ENCODE results near the gene UCK1.

UCK1 gene

DNA sequence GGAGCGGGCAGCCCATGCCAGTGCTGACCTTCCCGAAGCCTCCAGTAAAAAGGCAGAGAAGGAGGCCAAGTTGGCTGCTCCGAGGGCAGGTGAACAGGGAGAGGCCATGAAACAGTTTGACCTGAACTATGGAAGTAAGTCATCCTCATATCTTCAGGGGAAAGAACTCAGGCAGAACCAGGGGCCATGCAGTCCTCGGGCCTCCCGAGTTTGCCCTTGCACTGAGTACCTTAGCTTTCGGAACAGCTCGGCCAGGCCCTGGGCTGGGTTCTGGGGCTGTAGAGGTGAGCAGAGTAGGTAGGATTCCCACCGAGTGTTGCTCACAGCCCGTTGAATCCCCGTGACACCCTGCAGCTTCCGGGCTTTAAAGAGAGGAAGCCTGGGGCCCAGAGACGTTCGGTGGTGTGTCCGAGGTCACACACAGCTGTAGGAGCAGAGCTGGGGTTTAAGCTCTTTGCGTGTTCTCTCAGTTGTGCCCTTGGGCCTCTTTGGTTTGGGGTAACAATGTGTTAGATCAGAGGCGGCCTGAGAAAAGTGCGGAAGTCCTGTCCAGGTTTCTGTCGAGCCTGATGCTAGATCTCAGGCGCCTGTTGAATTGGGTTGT, 53.1 kb downstream of the UCK1 start:
- in situ Hi-C loops (cut with MboI; ENCODE audit: low sequenced_read_pairs): no loop called here

DNA sequence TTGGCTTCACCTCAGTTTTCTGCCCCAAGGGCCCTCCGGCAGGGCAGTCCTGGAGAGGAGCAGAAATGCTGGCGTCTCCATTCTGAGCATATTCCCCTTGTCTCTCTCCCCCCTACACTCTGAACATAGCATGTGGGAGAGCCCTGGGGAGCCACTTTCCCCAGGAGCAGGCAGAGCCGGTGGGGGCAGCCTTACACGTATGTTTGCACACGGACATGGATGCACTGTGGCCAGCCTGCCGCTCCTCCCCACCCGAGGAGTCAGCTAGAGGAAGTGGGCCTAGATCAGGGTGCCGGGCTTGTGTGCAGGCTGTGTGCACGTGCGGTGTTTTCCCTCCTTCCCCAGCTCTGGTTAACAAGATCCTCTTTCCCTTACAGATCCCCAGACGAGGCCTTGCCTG, 53.7 kb downstream of the UCK1 start:
- in situ Hi-C loops (cut with MboI; ENCODE audit: low sequenced_read_pairs): no loop called here

DNA sequence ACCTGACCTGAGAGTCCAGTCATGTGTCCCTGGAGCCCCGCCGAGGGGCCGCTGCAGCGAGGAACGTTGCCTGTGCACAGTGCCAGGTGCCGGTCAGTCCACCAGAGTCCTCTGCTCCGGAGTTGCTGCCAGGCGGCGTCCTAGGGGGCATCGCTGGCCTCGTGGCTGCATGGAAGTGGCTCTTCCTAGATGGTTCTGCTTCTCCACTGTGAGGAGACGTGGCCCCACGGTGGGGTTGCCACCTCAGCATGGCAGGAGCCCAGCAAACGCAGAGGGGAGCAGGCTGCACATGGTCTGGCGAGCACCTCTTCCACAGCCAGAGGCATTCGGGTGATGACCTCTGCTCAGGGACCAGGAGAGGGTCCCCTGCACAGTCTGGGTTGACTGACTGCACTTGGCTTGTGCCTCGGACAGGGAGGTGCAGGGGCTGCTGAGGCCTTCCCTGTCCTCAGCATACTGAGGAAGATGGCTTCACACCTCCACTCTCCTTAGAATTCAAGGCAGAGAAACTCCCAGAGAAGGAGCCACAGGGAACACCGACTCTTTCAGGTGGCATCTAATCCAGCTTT, 54.2 kb downstream of the UCK1 start:
- in situ Hi-C loops (cut with MboI; ENCODE audit: low sequenced_read_pairs): no loop called here

DNA sequence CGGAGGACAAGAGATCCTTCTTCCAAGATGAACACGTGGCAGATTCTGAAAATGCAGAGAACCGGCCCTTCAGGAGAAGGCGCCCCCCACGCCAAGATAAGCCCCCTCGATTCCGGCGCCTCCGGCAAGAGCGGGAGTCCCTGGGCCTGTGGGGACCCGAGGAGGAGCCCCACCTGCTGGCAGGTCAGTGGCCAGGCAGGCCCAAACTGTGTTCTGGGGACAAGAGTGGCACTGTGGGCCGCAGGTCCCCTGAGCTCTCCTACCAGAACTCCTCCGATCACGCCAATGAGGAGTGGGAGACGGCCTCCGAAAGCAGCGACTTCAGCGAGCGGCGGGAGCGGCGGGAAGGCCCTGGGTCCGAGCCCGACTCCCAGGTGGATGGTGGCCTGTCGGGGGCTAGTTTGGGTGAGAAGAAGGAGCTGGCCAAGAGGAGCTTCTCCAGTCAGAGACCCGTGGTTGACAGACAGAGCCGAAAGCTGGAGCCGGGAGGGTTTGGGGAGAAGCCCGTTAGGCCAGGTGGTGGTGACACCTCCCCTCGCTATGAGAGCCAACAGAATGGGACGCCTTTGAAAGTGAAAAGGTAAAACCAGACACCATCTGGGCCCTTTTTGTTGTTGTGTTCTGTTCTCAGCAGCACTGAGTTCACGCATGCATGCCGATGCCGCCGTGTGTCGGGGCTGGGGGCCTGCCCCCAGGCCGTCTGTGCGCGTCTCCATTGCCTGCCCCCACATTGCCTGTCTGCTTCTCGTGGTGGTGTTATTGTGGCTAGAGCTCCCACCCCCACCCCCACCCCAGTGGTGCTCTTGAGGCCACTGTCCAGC, 54.9 kb downstream of the UCK1 start:
- in situ Hi-C loops (cut with MboI; ENCODE audit: low sequenced_read_pairs): no loop called here

DNA sequence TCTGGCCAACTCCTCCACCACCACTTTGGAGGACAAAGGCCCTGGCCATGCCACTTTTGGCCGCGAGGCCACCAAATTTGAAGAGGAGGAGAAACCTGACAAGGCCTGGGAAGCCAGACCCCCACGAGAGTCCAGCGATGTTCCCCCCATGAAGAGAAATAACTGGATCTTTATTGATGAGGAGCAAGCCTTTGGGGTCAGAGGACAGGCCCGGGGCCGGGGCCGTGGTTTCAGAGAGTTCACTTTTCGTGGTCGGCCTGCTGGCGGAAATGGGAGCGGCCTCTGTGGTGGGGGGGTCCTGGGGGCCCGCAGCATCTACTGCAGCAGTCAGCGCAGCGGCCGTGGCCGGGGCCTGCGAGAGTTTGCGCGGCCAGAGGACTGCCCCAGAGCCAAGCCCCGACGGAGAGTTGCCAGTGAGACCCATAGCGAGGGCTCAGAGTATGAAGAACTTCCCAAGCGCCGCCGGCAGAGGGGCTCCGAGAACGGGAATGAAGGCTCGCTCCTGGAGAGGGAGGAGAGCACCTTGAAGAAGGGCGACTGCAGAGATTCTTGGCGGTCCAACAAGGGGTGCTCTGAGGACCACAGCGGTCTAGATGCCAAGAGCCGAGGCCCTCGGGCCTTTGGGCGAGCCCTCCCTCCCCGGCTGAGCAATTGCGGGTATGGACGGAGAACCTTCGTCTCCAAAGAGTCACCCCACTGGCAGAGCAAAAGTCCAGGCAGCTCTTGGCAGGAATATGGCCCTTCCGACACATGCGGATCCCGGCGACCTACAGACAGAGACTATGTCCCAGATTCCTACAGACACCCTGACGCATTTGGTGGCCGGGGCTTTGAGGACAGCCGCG, 55.7 kb downstream of the UCK1 start:
- in situ Hi-C loops (cut with MboI; ENCODE audit: low sequenced_read_pairs): no loop called here

DNA sequence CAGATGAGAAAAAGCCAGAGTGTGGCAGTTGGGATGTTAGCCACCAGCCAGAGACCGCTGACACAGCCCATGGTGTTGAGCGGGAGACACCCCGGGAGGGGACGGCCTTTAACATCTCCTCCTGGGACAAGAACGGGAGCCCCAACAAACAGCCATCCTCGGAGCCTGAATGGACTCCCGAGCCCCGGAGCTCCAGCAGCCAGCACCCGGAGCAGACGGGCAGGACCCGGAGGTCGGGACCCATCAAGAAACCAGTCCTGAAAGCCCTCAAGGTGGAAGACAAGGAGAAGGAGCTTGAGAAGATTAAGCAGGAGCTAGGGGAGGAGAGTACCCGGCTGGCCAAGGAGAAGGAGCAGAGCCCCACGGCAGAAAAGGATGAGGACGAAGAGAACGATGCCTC, 56.4 kb downstream of the UCK1 start:
- in situ Hi-C loops (cut with MboI; ENCODE audit: low sequenced_read_pairs): no loop called here

DNA sequence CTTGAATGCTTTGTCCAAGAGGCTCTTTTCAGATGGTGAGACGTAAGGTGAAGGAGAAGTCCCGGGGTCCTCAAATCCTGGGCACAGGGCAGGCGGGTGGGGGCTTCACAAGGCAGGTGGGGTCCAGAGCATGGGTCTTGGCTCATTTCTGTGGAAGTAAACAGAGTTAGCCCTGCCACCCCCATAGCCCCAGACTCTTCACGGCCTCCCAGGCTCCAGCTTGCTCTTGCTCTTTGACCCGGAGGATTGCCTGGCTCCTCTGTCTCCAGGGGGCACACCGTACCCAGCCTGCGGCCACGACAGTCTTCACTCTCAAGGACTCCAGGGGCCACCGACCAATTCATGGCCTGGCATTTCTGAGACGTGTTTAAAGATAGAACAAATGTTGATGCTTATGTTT, 57.2 kb downstream of the UCK1 start:
- in situ Hi-C loops (cut with MboI; ENCODE audit: low sequenced_read_pairs): no loop called here
